ENCODE results near the gene SPAST. TPM values are rescaled to one million over a fixed set of nuclear protein-coding genes. Genes with fewer than 3 reads are reported as not detected.

The SPAST gene
- total RNA-seq, 1 experiment from 2014 or later = 37.8 TPM

- TF ChIP-seq REST (IDR thresholded peaks at IDR 0.05; ENCODE audit: insufficient read depth in 1 of 2, low read depth in 2 of 2, low read length in 1 of 2) = no peak
- no peak for TF ChIP-seq SIN3A (IDR thresholded peaks at IDR 0.05; ENCODE audit: borderline replicate concordance, insufficient read depth, low read depth, low read length)
- no peak for TF ChIP-seq TCF7L2 (IDR thresholded peaks at IDR 0.05; ENCODE audit: low read depth, low read length)
- no peak for TF ChIP-seq POLR2AphosphoS5 (IDR thresholded peaks at IDR 0.05; ENCODE audit: low read depth, low read length)
- TF ChIP-seq CTCF (IDR thresholded peaks at IDR 0.05) = no peak
- BruUV-seq (replicated peaks) = no TSS peak
- no peak for ATAC-seq
- DNase-seq (ENCODE audit: low read depth, low spot score) = no peak
- intact Hi-C loops (cut with micrococcal nuclease; ENCODE audit: unreplicated experiment) (no loop called here), in situ Hi-C loops (cut with HindIII; ENCODE audit: low pct_unique_long_range_greater_than_20kb, low sequenced_read_pairs) (no loop called here)
- POLR2A ChIA-PET = no interaction called here
- Histone ChIP-seq H3K4me1 (ENCODE audit: control insufficient read depth, insufficient read depth, low read length) (no peaks in the 10 kb centered on the region), H3K27me3 (ENCODE audit: control insufficient read depth, insufficient read depth, low read length) (no peaks in the 10 kb centered on the region), H3K36me3 (ENCODE audit: control insufficient read depth, insufficient read depth, low read length) (peaks cover 6% of the 10 kb centered on the region; the same call in 1 of the 2 replicates), H3K9me3 (ENCODE audit: control insufficient read depth, insufficient read depth, low read depth, low read length) (no peaks in the 10 kb centered on the region), H3K27ac (ENCODE audit: low read length) (no peak overlapping the region), H3K4me3 (ENCODE audit: low read depth in 2 of 2, low read length in 2 of 2) (no peak overlapping the region)
- CTCF ChIA-PET = no interaction called here
Observed at GRCh38 chr2:32118055-32118454, 54.7 kb downstream of the SPAST start.

GRCh38 chr2:32119161-32119560 is 55.8 kb downstream of the SPAST start:
- in situ Hi-C loops (cut with HindIII; ENCODE audit: low pct_unique_long_range_greater_than_20kb, low sequenced_read_pairs) (no loop called here), intact Hi-C loops (cut with micrococcal nuclease; ENCODE audit: unreplicated experiment) (no loop called here)
- no peak for DNase-seq (ENCODE audit: low read depth, low spot score)
- CTCF ChIA-PET = no interaction called here
- Histone ChIP-seq H3K36me3 (ENCODE audit: control insufficient read depth, insufficient read depth, low read length) (peaks cover 6% of the 10 kb centered on the region; the same call in 1 of the 2 replicates), H3K9me3 (ENCODE audit: control insufficient read depth, insufficient read depth, low read depth, low read length) (no peaks in the 10 kb centered on the region), H3K4me3 (ENCODE audit: low read depth in 2 of 2, low read length in 2 of 2) (no peak overlapping the region), H3K27me3 (ENCODE audit: control insufficient read depth, insufficient read depth, low read length) (no peaks in the 10 kb centered on the region), H3K27ac (ENCODE audit: low read length) (no peak overlapping the region), H3K4me1 (ENCODE audit: control insufficient read depth, insufficient read depth, low read length) (no peaks in the 10 kb centered on the region)
- TF ChIP-seq TCF7L2 (IDR thresholded peaks at IDR 0.05; ENCODE audit: low read depth, low read length) = no peak
- TF ChIP-seq REST (IDR thresholded peaks at IDR 0.05; ENCODE audit: insufficient read depth in 1 of 2, low read depth in 2 of 2, low read length in 1 of 2) = no peak
- no peak for TF ChIP-seq SIN3A (IDR thresholded peaks at IDR 0.05; ENCODE audit: borderline replicate concordance, insufficient read depth, low read depth, low read length)
- no peak for TF ChIP-seq CTCF (IDR thresholded peaks at IDR 0.05)
- no peak for TF ChIP-seq POLR2AphosphoS5 (IDR thresholded peaks at IDR 0.05; ENCODE audit: low read depth, low read length)
- no peak for ATAC-seq
- BruUV-seq (replicated peaks) = no TSS peak
- POLR2A ChIA-PET = interaction anchor here (0.5 kb wide), 1 partner anchor 186 kb away, joined by 3 read pairs; no protein-coding TSS in a partner anchor

All from Panc1 (cell line).